GM18517 (cell line): ENCODE measurements around the gene SLC39A10.
"Not testable (repeated sequence)": the region's sequence is repeated elsewhere in the genome, so short reads cannot be mapped to it uniquely, and the experiment has no call there.

ENCODE experiments used
- ATAC-seq: cut with Tn5 transposase; IDR thresholded peaks from one replicate; pipeline ENCODE4 v1.9.1; 2021; ENCODE audit warnings: mild to moderate bottlenecking, moderate library complexity; ENCODE audit not compliant: unreplicated experiment

Gene SLC39A10

GRCh38 chr2:195670191-195670590 is 13.2 kb downstream of the SLC39A10 start:
- no peak for ATAC-seq

- ATAC-seq: no peak
These were observed 14.5 kb downstream of the SLC39A10 start for GRCh38 chr2:195671563-195671962.

GRCh38 chr2:195672674-195673073 is 15.6 kb downstream of the SLC39A10 start:
- ATAC-seq: no peak

- ATAC-seq: no peak
These were observed 17.6 kb downstream of the SLC39A10 start for GRCh38 chr2:195674491-195675221.

GRCh38 chr2:195675783-195676427 is 18.9 kb downstream of the SLC39A10 start:
- no peak for ATAC-seq

GRCh38 chr2:195677290-195677689 is 20.3 kb downstream of the SLC39A10 start:
- ATAC-seq: no peak

- no peak for ATAC-seq
These were observed 20.9 kb downstream of the SLC39A10 start for GRCh38 chr2:195677884-195678283.

- ATAC-seq: no peak
These were observed 25.1 kb downstream of the SLC39A10 start for GRCh38 chr2:195682077-195682476.

- no peak for ATAC-seq
These were observed 26.1 kb downstream of the SLC39A10 start for GRCh38 chr2:195683174-195683573.

- ATAC-seq: no peak
These were observed 29.5 kb downstream of the SLC39A10 start for GRCh38 chr2:195686564-195686963.

GRCh38 chr2:195687320-195688086 is 30.5 kb downstream of the SLC39A10 start:
- no peak for ATAC-seq

- not testable (repeated sequence) for ATAC-seq
These were observed 35.5 kb downstream of the SLC39A10 start for GRCh38 chr2:195692531-195692930.

GRCh38 chr2:195694553-195694952 is 37.5 kb downstream of the SLC39A10 start:
- ATAC-seq: no peak

GRCh38 chr2:195695002-195695631 is 38.1 kb downstream of the SLC39A10 start:
- no peak for ATAC-seq

- ATAC-seq: no peak
These were observed 39.0 kb downstream of the SLC39A10 start for GRCh38 chr2:195696012-195696411.

- ATAC-seq: no peak
These were observed 40.7 kb downstream of the SLC39A10 start for GRCh38 chr2:195697681-195698220.

- ATAC-seq: no peak
These were observed 43.5 kb downstream of the SLC39A10 start for GRCh38 chr2:195700480-195700879.

- no peak for ATAC-seq
These were observed 49.3 kb downstream of the SLC39A10 start for GRCh38 chr2:195706161-195706900.

GRCh38 chr2:195709901-195710806 is 53.1 kb downstream of the SLC39A10 start:
- ATAC-seq: no peak
